ENCODE data around the gene DHX34. TPM values are rescaled to one million over a fixed set of nuclear protein-coding genes. Genes with fewer than 3 reads are reported as not detected.

Gene DHX34
- total RNA-seq, 1 donor from 2014 or later: 8.1 TPM

DNA sequence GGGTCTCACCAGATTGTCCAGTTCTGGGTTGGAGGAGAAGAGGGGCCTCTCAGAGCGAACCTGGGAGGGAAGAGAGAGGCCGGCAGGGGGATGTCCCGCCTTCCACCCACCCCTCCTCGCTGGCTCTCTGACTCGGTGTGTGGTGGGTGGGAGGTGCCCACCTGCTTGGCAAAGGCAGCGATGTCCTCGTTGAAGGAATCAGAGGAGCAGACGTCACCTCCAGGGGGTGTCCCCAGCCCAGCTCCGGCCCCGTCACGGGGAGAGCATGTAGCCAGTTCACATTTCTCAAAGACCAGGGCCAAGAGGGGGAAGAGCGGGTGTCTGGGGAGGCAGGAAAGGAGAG is 67.5 kb downstream of the DHX34 start:
- intact Hi-C loops (cut with micrococcal nuclease): no loop called here
- Histone ChIP-seq H3K4me3 (no peak overlapping the region), H3K36me3 (no peaks in the 10 kb centered on the region), H3K27ac (replicated peaks) (no peak overlapping the region), H3K27me3 (ENCODE audit: low read depth) (peaks cover 97% of the 10 kb centered on the region), H3K9me3 (replicated peaks) (no peaks in the 10 kb centered on the region), H3K4me1 (peaks cover 5% of the 10 kb centered on the region)
- TF ChIP-seq, protein P1, sequence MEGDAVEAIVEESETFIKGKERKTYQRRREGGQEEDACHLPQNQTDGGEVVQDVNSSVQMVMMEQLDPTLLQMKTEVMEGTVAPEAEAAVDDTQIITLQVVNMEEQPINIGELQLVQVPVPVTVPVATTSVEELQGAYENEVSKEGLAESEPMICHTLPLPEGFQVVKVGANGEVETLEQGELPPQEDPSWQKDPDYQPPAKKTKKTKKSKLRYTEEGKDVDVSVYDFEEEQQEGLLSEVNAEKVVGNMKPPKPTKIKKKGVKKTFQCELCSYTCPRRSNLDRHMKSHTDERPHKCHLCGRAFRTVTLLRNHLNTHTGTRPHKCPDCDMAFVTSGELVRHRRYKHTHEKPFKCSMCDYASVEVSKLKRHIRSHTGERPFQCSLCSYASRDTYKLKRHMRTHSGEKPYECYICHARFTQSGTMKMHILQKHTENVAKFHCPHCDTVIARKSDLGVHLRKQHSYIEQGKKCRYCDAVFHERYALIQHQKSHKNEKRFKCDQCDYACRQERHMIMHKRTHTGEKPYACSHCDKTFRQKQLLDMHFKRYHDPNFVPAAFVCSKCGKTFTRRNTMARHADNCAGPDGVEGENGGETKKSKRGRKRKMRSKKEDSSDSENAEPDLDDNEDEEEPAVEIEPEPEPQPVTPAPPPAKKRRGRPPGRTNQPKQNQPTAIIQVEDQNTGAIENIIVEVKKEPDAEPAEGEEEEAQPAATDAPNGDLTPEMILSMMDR (IDR thresholded peaks at IDR 0.05; ENCODE audit: borderline replicate concordance): no peak
- DNase-seq: no peak

DNA sequence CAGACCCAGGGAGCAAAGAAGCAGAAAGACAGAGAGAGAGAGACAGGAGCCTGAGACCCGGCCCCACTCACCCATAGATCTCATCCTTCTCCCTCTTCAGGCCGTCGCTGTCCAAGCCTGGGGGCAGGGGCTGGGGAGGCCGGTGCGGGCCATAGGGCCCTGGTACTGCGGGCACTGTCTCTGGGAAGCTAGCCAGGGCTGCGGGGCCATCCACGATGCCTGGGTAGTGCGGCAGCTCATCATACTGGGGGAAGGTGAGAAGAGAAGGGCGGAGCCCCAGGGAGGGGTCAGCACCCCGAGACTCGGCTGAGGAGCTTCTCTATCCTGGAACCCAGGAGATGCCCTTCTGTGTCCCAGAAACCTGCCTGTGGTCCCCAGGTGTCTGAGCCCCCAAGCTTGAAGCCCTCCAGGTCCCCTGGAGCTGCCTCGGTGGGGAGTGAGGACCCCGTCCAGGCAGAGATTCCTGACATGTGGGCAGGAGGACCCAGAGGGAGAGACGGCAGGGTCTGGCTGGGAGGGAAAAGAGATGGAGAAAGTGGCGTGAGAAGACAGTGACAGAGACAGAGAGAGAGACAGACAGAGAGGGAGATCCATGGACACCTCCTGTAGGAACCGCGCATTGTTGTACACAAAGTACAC is 68.1 kb downstream of the DHX34 start:
- intact Hi-C loops (cut with micrococcal nuclease): no loop called here
- H3K36me3 ChIP-seq: no peaks in the 10 kb centered on the region
- H3K27me3 ChIP-seq (ENCODE audit: low read depth): peaks cover 97% of the 10 kb centered on the region
- no peak overlapping the region for H3K27ac ChIP-seq (replicated peaks)
- DNase-seq: no peak
- TF ChIP-seq, protein P1 (IDR thresholded peaks at IDR 0.05; ENCODE audit: borderline replicate concordance): no peak
- peaks cover 5% of the 10 kb centered on the region for H3K4me1 ChIP-seq
- no peaks in the 10 kb centered on the region for H3K9me3 ChIP-seq (replicated peaks)
- H3K4me3 ChIP-seq: no peak overlapping the region

DNA sequence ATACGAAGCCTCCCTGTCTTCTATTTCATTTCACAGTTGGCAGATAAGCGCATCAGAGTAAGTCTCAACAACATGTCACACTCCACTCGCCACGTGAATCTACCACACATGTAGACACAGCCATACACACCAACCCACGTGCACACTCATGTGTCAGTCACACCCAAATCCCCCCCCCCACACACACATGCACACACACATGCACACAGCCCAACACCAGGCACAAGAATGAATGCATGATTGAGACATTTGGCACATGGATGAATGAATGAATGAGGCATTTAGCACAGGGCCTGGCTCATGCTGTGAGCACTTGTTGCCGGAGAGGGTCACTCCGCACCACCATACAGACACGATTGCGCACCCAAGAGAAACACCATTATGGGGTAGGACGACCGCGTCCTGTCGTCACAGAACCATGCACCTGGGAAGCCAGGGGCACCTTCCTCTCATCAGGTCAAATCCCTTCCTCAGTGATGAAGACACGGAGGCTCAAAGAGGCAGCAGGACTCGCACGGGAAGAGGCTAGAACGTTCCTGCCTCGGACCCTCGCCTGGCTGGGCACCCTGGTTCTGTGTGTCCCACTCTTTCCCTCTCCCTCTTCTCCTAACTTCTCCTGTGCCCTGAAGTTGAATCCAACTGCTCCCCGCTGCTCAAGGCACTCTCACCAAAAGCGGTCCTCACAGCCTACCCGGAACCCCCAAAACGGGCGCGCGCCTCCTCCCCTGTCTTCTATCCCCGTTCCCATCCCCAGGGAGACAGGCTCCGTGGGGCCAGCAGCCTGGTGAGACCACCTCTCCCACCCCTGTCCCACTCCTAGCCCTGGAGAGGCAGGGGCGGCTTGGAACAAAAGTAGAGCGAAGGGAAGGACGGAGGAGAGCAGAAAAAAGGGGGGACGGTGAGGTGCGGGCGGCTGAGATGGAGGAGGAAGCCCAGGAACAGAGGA is 68.9 kb downstream of the DHX34 start:
- DNase-seq: no peak
- Histone ChIP-seq H3K36me3 (no peaks in the 10 kb centered on the region), H3K27me3 (ENCODE audit: low read depth) (peaks cover 97% of the 10 kb centered on the region), H3K4me3 (peak overlapping the region; percentile 63), H3K4me1 (peaks cover 5% of the 10 kb centered on the region), H3K9me3 (replicated peaks) (no peaks in the 10 kb centered on the region), H3K27ac (replicated peaks) (no peak overlapping the region)
- TF ChIP-seq, protein P1 (IDR thresholded peaks at IDR 0.05; ENCODE audit: borderline replicate concordance): no peak
- intact Hi-C loops (cut with micrococcal nuclease): no loop called here

DNA sequence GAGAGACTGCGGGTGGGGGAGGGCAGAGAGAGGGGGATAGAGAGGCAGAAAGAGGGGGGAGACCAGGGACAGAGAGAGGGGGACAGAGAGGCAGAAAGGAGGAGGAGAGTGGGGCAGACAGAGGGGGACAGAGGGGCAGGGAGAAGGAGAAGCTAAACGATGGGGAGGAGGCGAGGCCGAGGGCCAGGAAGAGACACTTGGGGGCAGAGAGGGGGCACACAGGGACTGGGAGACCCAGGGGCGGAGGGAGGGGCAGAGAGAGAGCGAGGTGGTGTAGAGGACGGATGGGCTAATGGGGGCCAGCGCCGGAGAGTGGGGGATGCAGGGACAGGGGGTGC is 69.5 kb downstream of the DHX34 start:
- peak overlapping the region; percentile 63 for H3K4me3 ChIP-seq
- peaks cover 5% of the 10 kb centered on the region for H3K4me1 ChIP-seq
- intact Hi-C loops (cut with micrococcal nuclease): no loop called here
- TF ChIP-seq, protein P1 (IDR thresholded peaks at IDR 0.05; ENCODE audit: borderline replicate concordance): no peak
- H3K9me3 ChIP-seq (replicated peaks): no peaks in the 10 kb centered on the region
- no peaks in the 10 kb centered on the region for H3K36me3 ChIP-seq
- no peak overlapping the region for H3K27ac ChIP-seq (replicated peaks)
- DNase-seq: no peak
- peaks cover 97% of the 10 kb centered on the region for H3K27me3 ChIP-seq (ENCODE audit: low read depth)

DNA sequence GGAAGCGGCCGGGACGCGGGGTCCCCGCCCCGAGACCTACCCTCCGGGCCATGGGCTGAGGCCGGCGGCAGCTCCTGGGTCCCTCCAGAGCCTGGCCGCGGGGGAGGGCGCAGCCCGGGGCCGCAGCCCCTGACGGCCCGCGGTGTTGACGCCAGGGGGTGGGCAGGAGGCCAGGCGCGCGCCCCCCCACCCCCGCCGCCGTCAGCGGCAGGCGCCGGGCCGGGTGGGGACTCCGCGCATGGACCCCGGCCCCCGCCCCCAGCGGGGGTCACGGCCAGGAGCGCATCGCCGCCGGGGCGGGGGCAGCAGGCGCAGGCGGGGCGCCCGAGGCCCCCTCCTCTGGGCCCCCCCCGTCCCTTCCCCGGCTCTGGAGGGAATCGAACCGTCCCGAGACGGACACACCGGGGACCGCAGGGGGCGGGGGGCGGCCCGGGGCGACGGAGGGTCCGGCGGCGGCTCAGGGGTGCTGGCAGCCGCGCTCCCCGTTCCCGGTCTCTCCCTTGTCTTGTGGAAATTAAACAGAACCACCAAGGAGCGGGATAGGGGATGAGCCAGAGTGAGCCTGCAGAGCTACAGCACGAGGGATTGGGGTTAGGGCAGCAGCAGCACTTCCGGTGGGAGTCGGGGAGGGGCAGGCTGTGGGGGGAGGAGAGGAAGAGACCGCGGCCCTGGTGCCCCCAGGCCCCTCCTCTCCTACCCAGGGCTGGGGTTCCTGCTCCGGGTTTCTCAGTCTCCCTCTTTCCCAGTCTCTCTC is 70.1 kb downstream of the DHX34 start, which contains the start of gene MEIS3:
MEIS3 (minus strand) TSS at position 498 of the 754 bp plus-strand sequence; CDS start at position 52, 446 bp downstream.
- no peaks in the 10 kb centered on the region for H3K36me3 ChIP-seq
- no peak within 1 kb of the TSS for H3K27ac ChIP-seq (replicated peaks)
- intact Hi-C loops (cut with micrococcal nuclease): no loop called here
- no peaks in the 10 kb centered on the region for H3K9me3 ChIP-seq (replicated peaks)
- no peak for DNase-seq
- H3K4me1 ChIP-seq: peaks cover 5% of the 10 kb centered on the region
- TF ChIP-seq, protein P1 (IDR thresholded peaks at IDR 0.05; ENCODE audit: borderline replicate concordance): no peak
- H3K27me3 ChIP-seq (ENCODE audit: low read depth): peaks cover 98% of the 10 kb centered on the region
- H3K4me3 ChIP-seq: peak within 1 kb of the TSS; percentile 63

Measured in left ventricle myocardium inferior (tissue), 1 donor.